IMR-90 (cell line): Measurements from ENCODE around the gene TCF12. TPM values are rescaled to one million over a fixed set of nuclear protein-coding genes. Genes with fewer than 3 reads are reported as not detected.
A peak's percentile ranks its signal among the peaks of the same experiment; 100 is the strongest.

Experiments used
- ATAC-seq: fragments of 200-7000 bp; cut with Tn5 transposase; 2 replicates; pipeline ENCODE4 v1.9.1; 2020; ENCODE audit warnings: low read depth, mild to moderate bottlenecking, moderate library complexity
- BruUV-seq: library from RNA; stranded (reverse); fragments of 400-500 nt; replicated peaks from 2 replicates; lab custom pipeline; 2021; lab: Mats Ljungman, UMichigan
- CTCF ChIA-PET: fragments of 300-600 bp; formaldehyde crosslinking; extraction: SDS; loops from one replicate; lab custom pipeline; 2021; ENCODE audit warnings: antibody characterized with exemption; lab: Yijun Ruan, JAX
- POLR2A ChIA-PET: fragments of 300-600 bp; sonication (Branson Sonifier 250); formaldehyde crosslinking; loops from one replicate; lab custom pipeline; 2022; ENCODE audit warnings: antibody characterized with exemption; ENCODE audit not compliant: unreplicated experiment; lab: Charles Lee
- DNase-seq: peaks from one replicate; pipeline ENCODE4 v3.0.0; 2013
- H2AFZ ChIP-seq: replicated peaks from 2 replicates; pipeline ENCODE3; 2013; ENCODE audit warnings: low read length, mild to moderate bottlenecking; ENCODE audit not compliant: poor library complexity
- H2AK5ac ChIP-seq: 2 replicates; pipeline ENCODE4 v1.6.1; 2013; ENCODE audit warnings: low read depth, low read length, inconsistent platforms
- H2AK9ac ChIP-seq: replicated peaks from 2 replicates; pipeline ENCODE3; 2013; ENCODE audit warnings: mild to moderate bottlenecking, low read depth, low read length, moderate library complexity; ENCODE audit not compliant: poor library complexity
- H2BK120ac ChIP-seq: 2 replicates; pipeline ENCODE4 v1.6.1; 2013; ENCODE audit warnings: low read depth, low read length, inconsistent platforms
- H2BK15ac ChIP-seq: 3 replicates; pipeline ENCODE4 v1.6.1; 2013; ENCODE audit warnings: low read depth, low read length, inconsistent platforms
- H2BK20ac ChIP-seq: 2 replicates; pipeline ENCODE4 v1.6.1; 2013; ENCODE audit warnings: low read depth, mild to moderate bottlenecking, inconsistent platforms, low read length, moderate library complexity
- H2BK5ac ChIP-seq: 2 replicates; pipeline ENCODE4 v1.6.1; 2013; ENCODE audit warnings: mild to moderate bottlenecking, low read depth, low read length, inconsistent platforms; ENCODE audit not compliant: poor library complexity, severe bottlenecking
- H3K14ac ChIP-seq: replicated peaks from 2 replicates; pipeline ENCODE4 v1.6.1; 2013; ENCODE audit warnings: low read depth, low read length, inconsistent platforms
- H3K18ac ChIP-seq: 2 replicates; pipeline ENCODE4 v1.6.1; 2013; ENCODE audit warnings: low read depth, low read length, control low read depth
- H3K23ac ChIP-seq: 2 replicates; pipeline ENCODE4 v1.6.1; 2013; ENCODE audit warnings: low read depth, low read length, inconsistent platforms
- H3K27ac ChIP-seq: 2 replicates; pipeline ENCODE4 v1.5.1; 2013; ENCODE audit warnings: mild to moderate bottlenecking, control low read depth, low read length; ENCODE audit not compliant: insufficient read depth
- H3K27me3 ChIP-seq: 2 replicates; pipeline ENCODE4 v1.6.1; 2013; ENCODE audit warnings: low read length; ENCODE audit not compliant: control insufficient read depth, insufficient read depth
- H3K36me3 ChIP-seq: 2 replicates; pipeline ENCODE4 v1.6.1; 2013; ENCODE audit warnings: low read length, mixed read lengths; ENCODE audit not compliant: control insufficient read depth, insufficient read depth
- H3K4ac ChIP-seq: 2 replicates; pipeline ENCODE4 v1.6.1; 2013; ENCODE audit warnings: low read depth, low read length, inconsistent platforms
- H3K4me1 ChIP-seq: 2 replicates; pipeline ENCODE4 v1.6.1; 2013; ENCODE audit warnings: low read length, mixed read lengths; ENCODE audit not compliant: control insufficient read depth, insufficient read depth
- H3K4me2 ChIP-seq: 2 replicates; pipeline ENCODE4 v1.6.1; 2013; ENCODE audit warnings: low read depth, mild to moderate bottlenecking, control low read depth, low read length, moderate library complexity
- H3K4me3 ChIP-seq: 2 replicates; pipeline ENCODE4 v1.5.1; 2013; ENCODE audit warnings: low read depth, mild to moderate bottlenecking, control low read depth, low read length, moderate library complexity; ENCODE audit not compliant: insufficient read depth
- H3K56ac ChIP-seq: 2 replicates; pipeline ENCODE4 v1.6.1; 2013; ENCODE audit warnings: low read length, inconsistent platforms; ENCODE audit not compliant: insufficient read depth; ENCODE audit errors: extremely low read depth
- H3K79me1 ChIP-seq, 2 experiments: 2 replicates each; pipeline ENCODE4 v1.6.1; 2013; ENCODE audit warnings: low read length in 2 of 2, inconsistent platforms in 1 of 2, low read depth in 1 of 2
- H3K9ac ChIP-seq: 2 replicates; pipeline ENCODE4 v1.6.1; 2013; ENCODE audit warnings: low read depth, low read length, control low read depth
- H3K9me1 ChIP-seq: 2 replicates; pipeline ENCODE4 v1.6.1; 2013; ENCODE audit warnings: low read length, inconsistent platforms; ENCODE audit not compliant: insufficient read depth
- H3K9me3 ChIP-seq: 2 replicates; pipeline ENCODE4 v1.6.1; 2013; ENCODE audit warnings: low read length; ENCODE audit not compliant: control insufficient read depth, insufficient read depth
- H4K20me1 ChIP-seq: 2 replicates; pipeline ENCODE4 v1.6.1; 2013; ENCODE audit warnings: low read length, inconsistent platforms; ENCODE audit not compliant: insufficient read depth
- H4K5ac ChIP-seq: 2 replicates; pipeline ENCODE4 v1.6.1; 2013; ENCODE audit warnings: mild to moderate bottlenecking, low read depth, low read length, control low read depth
- H4K8ac ChIP-seq, 2 experiments: 2 replicates each; pipeline ENCODE4 v1.6.1; 2013; ENCODE audit warnings: low read depth in 2 of 2, low read length in 2 of 2, control low read depth in 1 of 2, inconsistent platforms in 1 of 2
- H4K91ac ChIP-seq: 2 replicates; pipeline ENCODE4 v1.6.1; 2013; ENCODE audit warnings: low read depth, low read length, inconsistent platforms; ENCODE audit not compliant: insufficient read depth
- CEBPB ChIP-seq: IDR thresholded peaks from 2 replicates; pipeline ENCODE4 v1.6.1; 2012; ENCODE audit warnings: low read depth, low read length, improper control_type of control experiment
- CHD1 ChIP-seq: IDR thresholded peaks from 2 replicates; pipeline ENCODE4 v1.6.1; 2012; ENCODE audit warnings: low read depth, low read length, improper control_type of control experiment
- FOS ChIP-seq: fragments of 150-350 bp; IDR thresholded peaks from 2 replicates; pipeline ENCODE4 v1.6.1; 2016; ENCODE audit warnings: low read depth, low read length
- MAFK ChIP-seq: IDR thresholded peaks from 2 replicates; pipeline ENCODE4 v1.6.1; 2012; ENCODE audit warnings: low read depth, low read length, improper control_type of control experiment
- MAZ ChIP-seq: IDR thresholded peaks from 2 replicates; pipeline ENCODE4 v1.6.1; 2012; ENCODE audit warnings: low read depth, mild to moderate bottlenecking, low read length, improper control_type of control experiment, moderate library complexity, borderline replicate concordance
- MXI1 ChIP-seq: IDR thresholded peaks from 2 replicates; pipeline ENCODE4 v1.6.1; 2012; ENCODE audit warnings: low read depth, mild to moderate bottlenecking, low read length, moderate library complexity, borderline replicate concordance
- NFE2L2 ChIP-seq: fragments of 150-350 bp; IDR thresholded peaks from 2 replicates; pipeline ENCODE4 v1.6.1; 2016; ENCODE audit warnings: low read depth, mild to moderate bottlenecking, low read length
- POLR2A ChIP-seq: IDR thresholded peaks from 2 replicates; pipeline ENCODE4 v1.6.1; 2012; ENCODE audit warnings: mild to moderate bottlenecking, low read depth, low read length
- RAD21 ChIP-seq: IDR thresholded peaks from 2 replicates; pipeline ENCODE4 v1.6.1; 2012; ENCODE audit warnings: low read length, improper control_type of control experiment
- RCOR1 ChIP-seq: IDR thresholded peaks from 2 replicates; pipeline ENCODE4 v1.6.1; 2012; ENCODE audit warnings: mild to moderate bottlenecking, low read length, improper control_type of control experiment; ENCODE audit not compliant: insufficient replicate concordance
- RFX5 ChIP-seq: IDR thresholded peaks from 2 replicates; pipeline ENCODE4 v1.8.0; 2012; ENCODE audit warnings: low read depth, mild to moderate bottlenecking, low read length, moderate library complexity
- SMC3 ChIP-seq: fragments of 150-350 bp; IDR thresholded peaks from 2 replicates; pipeline ENCODE4 v1.6.1; 2016; ENCODE audit warnings: low read depth, mild to moderate bottlenecking, antibody characterized with exemption, low read length, moderate library complexity
- WGBS, 2 experiments: methylation state at CpG; one replicate each; pipeline versions ENCODE4 v1.1.5 to v1.1.7; 2013; ENCODE audit warnings: missing lambda C conversion rate in 2 of 2; ENCODE audit not compliant: insufficient read length in 1 of 2; ENCODE audit errors: extremely low coverage in 2 of 2; 5-methylcytosine and 5-hydroxymethylcytosine counted together
- dilution Hi-C: fragments of 300-500 bp; cut with HindIII; formaldehyde crosslinking; loops from one replicate; pipeline ENCODE4 v1.14.3; 2018; ENCODE audit warnings: low sequenced_read_pairs; ENCODE audit not compliant: unreplicated experiment
- in situ Hi-C: fragments of 300-500 bp; cut with MboI; formaldehyde crosslinking; loops from 3 replicates; pipeline ENCODE4 v1.14.3; 2019; ENCODE audit warnings: low sequenced_read_pairs, inconsistent platforms, mixed read lengths
- intact Hi-C: fragments of 100-400 bp; cut with micrococcal nuclease; formaldehyde crosslinking; loops from 2 replicates; pipeline ENCODE4 v1.10.0; 2022
- polyA plus RNA-seq, 3 experiments: library from polyadenylated mRNA; depleted of rRNA; stranded (reverse); fragments of >200 nt; gene quantifications; 2 replicates each; pipeline ENCODE4 v1.2.3, GENCODE V29; 2012; ENCODE audit warnings: low replicate concordance in 1 of 3
- total RNA-seq: library from RNA; depleted of rRNA; stranded (reverse); fragments of >200 nt; gene quantifications from 2 replicates; pipeline ENCODE4 v1.2.3, GENCODE V29; 2012
- TF ChIP-seq, protein P1 (sequence below): fragments of 150-350 bp; IDR thresholded peaks from 2 replicates; pipeline ENCODE4 v1.6.1; 2017; ENCODE audit warnings: mild to moderate bottlenecking, antibody characterized with exemption, low read length, low read depth
- TF ChIP-seq, protein P2 (sequence below): fragments of 150-350 bp; IDR thresholded peaks from 2 replicates; pipeline ENCODE4 v1.6.1; 2016; ENCODE audit warnings: low read depth, mild to moderate bottlenecking, low read length, moderate library complexity, borderline replicate concordance
- TF ChIP-seq, protein P3 (sequence below): conservative IDR thresholded peaks from 2 replicates; pipeline ENCODE4 v1.5.1; 2012; ENCODE audit warnings: mild to moderate bottlenecking, low read depth, low read length, improper control_type of control experiment

TCF12 gene
- total and polyA plus RNA-seq, 2 of the 4 experiments (the other 2 are of a cell fraction): 79.4 to 160 TPM

DNA sequence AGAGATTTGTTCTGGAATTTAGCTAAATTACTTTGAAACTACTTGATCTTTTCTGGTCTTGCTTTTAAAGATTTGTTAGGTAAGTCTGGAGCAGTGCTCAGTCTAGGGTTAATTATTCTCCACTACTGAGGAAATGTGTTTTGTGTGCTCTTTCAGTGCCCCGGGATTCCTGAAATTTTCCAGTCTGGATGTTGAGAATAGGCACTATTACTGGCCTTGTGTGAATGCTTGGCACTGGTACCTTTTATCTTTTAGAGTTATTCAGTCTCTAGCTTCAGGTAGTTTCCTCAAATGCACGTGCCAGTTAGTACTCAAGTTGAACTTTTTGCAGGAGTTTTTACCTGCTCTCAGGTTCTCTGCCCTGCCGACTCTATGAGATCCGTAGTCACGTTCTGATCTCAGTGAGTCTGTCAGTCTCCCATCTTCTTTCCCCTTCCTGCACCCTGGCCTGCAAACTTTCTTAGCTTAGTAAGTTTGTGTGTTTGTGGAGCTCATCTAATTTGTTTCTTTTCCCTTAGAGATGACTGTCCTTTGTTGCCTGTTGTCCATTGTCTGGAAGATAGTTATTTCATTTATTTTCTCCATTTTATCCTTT is 39.5 kb downstream of the TCF12 start:
- Histone ChIP-seq H2BK15ac (no peak overlapping the region), H3K56ac (no peak overlapping the region), H3K36me3 (no peaks in the 10 kb centered on the region), H2AFZ (no peak overlapping the region), H3K27me3 (no peaks in the 10 kb centered on the region), H4K91ac (no peak overlapping the region), H3K4me2 (peak overlapping the region; percentile 25; the same call in 1 of the 2 replicates), H2BK20ac (no peak overlapping the region), H3K4ac (no peak overlapping the region), H2AK5ac (no peak overlapping the region), H3K18ac (peak overlapping the region; percentile 12; the same call in 1 of the 2 replicates), H3K4me1 (peaks cover 7% of the 10 kb centered on the region), H4K20me1 (peaks cover 34% of the 10 kb centered on the region; the same call in 1 of the 2 replicates), H3K9me1 (no peaks in the 10 kb centered on the region; the same call in 1 of the 2 replicates), H2BK120ac (no peak overlapping the region), H3K9ac (no peak overlapping the region), H2BK5ac (peak overlapping the region; percentile 10), H3K9me3 (peaks cover 4% of the 10 kb centered on the region; the same call in 1 of the 2 replicates), H3K27ac (no peak overlapping the region), H2AK9ac (no peak overlapping the region), H3K79me1 (peaks cover 11 to 32% of the 10 kb centered on the region in 2 experiments), H3K23ac (peak overlapping the region; percentile 58; the same call in 1 of the 2 replicates), H3K14ac (peak overlapping the region; percentile 10; the same call in 1 of the 2 replicates), H3K4me3 (no peak overlapping the region), H4K8ac (no peak overlapping the region), H4K5ac (no peak overlapping the region)
- 60% methylated on average over 1 of the region's 5 CpGs; no CpG with 5 or more reads in 1 of the 2 experiments for WGBS, 2 experiments
- TF ChIP-seq, protein P1, sequence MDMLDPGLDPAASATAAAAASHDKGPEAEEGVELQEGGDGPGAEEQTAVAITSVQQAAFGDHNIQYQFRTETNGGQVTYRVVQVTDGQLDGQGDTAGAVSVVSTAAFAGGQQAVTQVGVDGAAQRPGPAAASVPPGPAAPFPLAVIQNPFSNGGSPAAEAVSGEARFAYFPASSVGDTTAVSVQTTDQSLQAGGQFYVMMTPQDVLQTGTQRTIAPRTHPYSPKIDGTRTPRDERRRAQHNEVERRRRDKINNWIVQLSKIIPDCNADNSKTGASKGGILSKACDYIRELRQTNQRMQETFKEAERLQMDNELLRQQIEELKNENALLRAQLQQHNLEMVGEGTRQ: no peak
- TF ChIP-seq POLR2A: no peak
- TF ChIP-seq MXI1: no peak
- no peak for TF ChIP-seq MAZ
- TF ChIP-seq, protein P2, sequence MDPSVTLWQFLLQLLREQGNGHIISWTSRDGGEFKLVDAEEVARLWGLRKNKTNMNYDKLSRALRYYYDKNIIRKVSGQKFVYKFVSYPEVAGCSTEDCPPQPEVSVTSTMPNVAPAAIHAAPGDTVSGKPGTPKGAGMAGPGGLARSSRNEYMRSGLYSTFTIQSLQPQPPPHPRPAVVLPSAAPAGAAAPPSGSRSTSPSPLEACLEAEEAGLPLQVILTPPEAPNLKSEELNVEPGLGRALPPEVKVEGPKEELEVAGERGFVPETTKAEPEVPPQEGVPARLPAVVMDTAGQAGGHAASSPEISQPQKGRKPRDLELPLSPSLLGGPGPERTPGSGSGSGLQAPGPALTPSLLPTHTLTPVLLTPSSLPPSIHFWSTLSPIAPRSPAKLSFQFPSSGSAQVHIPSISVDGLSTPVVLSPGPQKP: no peak
- no peak for TF ChIP-seq SMC3
- no peak for TF ChIP-seq RCOR1
- TF ChIP-seq CHD1: no peak
- TF ChIP-seq FOS: no peak
- TF ChIP-seq, protein P3, sequence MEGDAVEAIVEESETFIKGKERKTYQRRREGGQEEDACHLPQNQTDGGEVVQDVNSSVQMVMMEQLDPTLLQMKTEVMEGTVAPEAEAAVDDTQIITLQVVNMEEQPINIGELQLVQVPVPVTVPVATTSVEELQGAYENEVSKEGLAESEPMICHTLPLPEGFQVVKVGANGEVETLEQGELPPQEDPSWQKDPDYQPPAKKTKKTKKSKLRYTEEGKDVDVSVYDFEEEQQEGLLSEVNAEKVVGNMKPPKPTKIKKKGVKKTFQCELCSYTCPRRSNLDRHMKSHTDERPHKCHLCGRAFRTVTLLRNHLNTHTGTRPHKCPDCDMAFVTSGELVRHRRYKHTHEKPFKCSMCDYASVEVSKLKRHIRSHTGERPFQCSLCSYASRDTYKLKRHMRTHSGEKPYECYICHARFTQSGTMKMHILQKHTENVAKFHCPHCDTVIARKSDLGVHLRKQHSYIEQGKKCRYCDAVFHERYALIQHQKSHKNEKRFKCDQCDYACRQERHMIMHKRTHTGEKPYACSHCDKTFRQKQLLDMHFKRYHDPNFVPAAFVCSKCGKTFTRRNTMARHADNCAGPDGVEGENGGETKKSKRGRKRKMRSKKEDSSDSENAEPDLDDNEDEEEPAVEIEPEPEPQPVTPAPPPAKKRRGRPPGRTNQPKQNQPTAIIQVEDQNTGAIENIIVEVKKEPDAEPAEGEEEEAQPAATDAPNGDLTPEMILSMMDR: no peak
- no peak for TF ChIP-seq CEBPB
- TF ChIP-seq RAD21: no peak
- TF ChIP-seq RFX5: no peak
- no peak for TF ChIP-seq NFE2L2
- no peak for TF ChIP-seq MAFK
- dilution Hi-C loops: no loop called here
- POLR2A ChIA-PET: no interaction called here
- DNase-seq (no peak), ATAC-seq (peak; percentile 21; the same call in 1 of the 2 replicates)
- BruUV-seq: no TSS peak
- in situ Hi-C loops: no loop called here
- CTCF ChIA-PET: interaction anchor here (0.6 kb wide), 1 partner anchor 122 kb away, joined by 3 read pairs; no protein-coding TSS in a partner anchor
- intact Hi-C loops: no loop called here
